Skeletal muscle tissue (tissue), 4 donors: ENCODE results near the gene DGUOK. TPM values are rescaled to one million over a fixed set of nuclear protein-coding genes. Genes with fewer than 3 reads are reported as not detected.

ENCODE experiments used
- H3K27ac ChIP-seq: one replicate; pipeline ENCODE4 v1.7.0; 2013; ENCODE audit warnings: mild to moderate bottlenecking, low read depth, low read length, inconsistent platforms
- H3K27me3 ChIP-seq, 3 donors: one replicate each; pipeline ENCODE4 v1.7.0; 2013; ENCODE audit warnings: low read length in 3 of 3; ENCODE audit not compliant: control insufficient read depth in 3 of 3, insufficient read depth in 3 of 3
- H3K36me3 ChIP-seq, 3 donors: one replicate each; pipeline ENCODE4 v1.7.0; 2013; ENCODE audit warnings: low read length in 3 of 3; ENCODE audit not compliant: control insufficient read depth in 3 of 3, insufficient read depth in 3 of 3
- H3K4me1 ChIP-seq, 3 donors: one replicate each; pipeline ENCODE4 v1.7.0; 2013; ENCODE audit warnings: low read length in 3 of 3, mild to moderate bottlenecking in 3 of 3; ENCODE audit not compliant: control insufficient read depth in 3 of 3, insufficient read depth in 3 of 3
- H3K4me3 ChIP-seq, 3 donors: one replicate each; pipeline ENCODE4 v1.7.0; 2013; ENCODE audit warnings: low read length in 3 of 3
- H3K9ac ChIP-seq, 3 donors: one replicate each; pipeline ENCODE4 v1.7.0; 2013; ENCODE audit warnings: low read length in 3 of 3, mild to moderate bottlenecking in 3 of 3, moderate library complexity in 2 of 3, low read depth in 1 of 3
- H3K9me3 ChIP-seq, 3 donors: one replicate each; pipeline ENCODE4 v1.7.0; 2013; ENCODE audit warnings: low read length in 3 of 3; ENCODE audit not compliant: control insufficient read depth in 3 of 3
- total RNA-seq: library from RNA; depleted of rRNA; stranded (reverse); fragments of >200 nt; gene quantifications from one replicate; pipeline ENCODE4 v1.2.3, GENCODE V29; 2014
- donor health status: Osteomylitis.

DGUOK gene
- total RNA-seq, 1 donor from 2014 or later = 32.4 TPM

- Histone ChIP-seq H3K4me3 (no peak overlapping the region), H3K9me3 (no peaks in the 10 kb centered on the region), H3K27ac (no peak overlapping the region), H3K36me3 (peaks cover 8 to 21% (median 15%) of the 10 kb centered on the region in 3 donors), H3K9ac (no peak overlapping the region), H3K27me3 (no peaks in the 10 kb centered on the region), H3K4me1 (no peaks in the 10 kb centered on the region)
Measured at GRCh38 chr2:73962798-73963197, 36.1 kb downstream of the DGUOK start.

GRCh38 chr2:73963385-73964120 is 36.9 kb downstream of the DGUOK start:
- Histone ChIP-seq H3K9me3 (no peaks in the 10 kb centered on the region), H3K36me3 (peaks cover 8 to 14% (median 12%) of the 10 kb centered on the region in 3 donors), H3K27ac (no peak overlapping the region), H3K27me3 (no peaks in the 10 kb centered on the region), H3K9ac (no peak overlapping the region), H3K4me3 (no peak overlapping the region), H3K4me1 (no peaks in the 10 kb centered on the region)

- no peak overlapping the region for H3K9ac ChIP-seq
- H3K4me3 ChIP-seq = no peak overlapping the region
- no peaks in the 10 kb centered on the region for H3K9me3 ChIP-seq
- H3K36me3 ChIP-seq = peaks cover under 1 to 7% (median 6%) of the 10 kb centered on the region in 3 donors
- H3K27ac ChIP-seq = no peak overlapping the region
- no peaks in the 10 kb centered on the region for H3K27me3 ChIP-seq
- no peaks in the 10 kb centered on the region for H3K4me1 ChIP-seq
Measured at GRCh38 chr2:73964223-73964622, 37.5 kb downstream of the DGUOK start.

- Histone ChIP-seq H3K36me3 (no peaks in the 10 kb centered on the region), H3K4me1 (no peaks in the 10 kb centered on the region), H3K4me3 (no peak overlapping the region), H3K27me3 (no peaks in the 10 kb centered on the region), H3K9ac (no peak overlapping the region), H3K27ac (no peak overlapping the region), H3K9me3 (no peaks in the 10 kb centered on the region)
Measured at GRCh38 chr2:73965053-73965452, 38.4 kb downstream of the DGUOK start.

- Histone ChIP-seq H3K9me3 (no peaks in the 10 kb centered on the region), H3K27me3 (no peaks in the 10 kb centered on the region), H3K27ac (no peak overlapping the region), H3K4me1 (peaks cover 14 to 18% (median 14%) of the 10 kb centered on the region in 3 donors), H3K4me3 (no peak overlapping the region), H3K36me3 (no peaks in the 10 kb centered on the region), H3K9ac (no peak overlapping the region)
Measured at GRCh38 chr2:73968357-73968937, 41.8 kb downstream of the DGUOK start.

GRCh38 chr2:73969356-73969755 is 42.7 kb downstream of the DGUOK start:
- no peak overlapping the region for H3K27ac ChIP-seq

GRCh38 chr2:73970141-73970803 is 43.6 kb downstream of the DGUOK start:
- peaks cover 14 to 18% (median 14%) of the 10 kb centered on the region in 3 donors for H3K4me1 ChIP-seq
- peak overlapping the region in 1 of 3 donors; percentile 59 for H3K4me3 ChIP-seq
- H3K27ac ChIP-seq = no peak overlapping the region

More at GRCh38 chr2:73969356-73969755, 42.7 kb downstream of the DGUOK start:
- Histone ChIP-seq H3K9ac (no peak overlapping the region), H3K36me3 (no peaks in the 10 kb centered on the region), H3K9me3 (no peaks in the 10 kb centered on the region), H3K4me3 (no peak overlapping the region), H3K4me1 (peaks cover 14 to 18% (median 14%) of the 10 kb centered on the region in 3 donors), H3K27me3 (no peaks in the 10 kb centered on the region)

GRCh38 chr2:73970850-73971471 is 44.3 kb downstream of the DGUOK start:
- H3K9ac ChIP-seq = no peak overlapping the region
- no peaks in the 10 kb centered on the region for H3K9me3 ChIP-seq
- H3K27ac ChIP-seq = no peak overlapping the region
- H3K4me1 ChIP-seq = peaks cover 14 to 18% (median 16%) of the 10 kb centered on the region in 3 donors
- peak overlapping the region in 2 of 3 donors; percentile 54 to 59 for H3K4me3 ChIP-seq
- H3K27me3 ChIP-seq = no peaks in the 10 kb centered on the region
- H3K36me3 ChIP-seq = no peaks in the 10 kb centered on the region

More at GRCh38 chr2:73970141-73970803, 43.6 kb downstream of the DGUOK start:
- no peaks in the 10 kb centered on the region for H3K9me3 ChIP-seq
- H3K9ac ChIP-seq = no peak overlapping the region
- no peaks in the 10 kb centered on the region for H3K36me3 ChIP-seq
- H3K27me3 ChIP-seq = no peaks in the 10 kb centered on the region

GRCh38 chr2:73971722-73972121 is 45.0 kb downstream of the DGUOK start:
- Histone ChIP-seq H3K9me3 (no peaks in the 10 kb centered on the region), H3K9ac (no peak overlapping the region), H3K4me1 (peaks cover 14 to 18% (median 16%) of the 10 kb centered on the region in 3 donors), H3K27ac (no peak overlapping the region), H3K27me3 (no peaks in the 10 kb centered on the region), H3K4me3 (no peak overlapping the region), H3K36me3 (no peaks in the 10 kb centered on the region)
